ENCODE measurements around the gene SEC22A. TPM values are rescaled to one million over a fixed set of nuclear protein-coding genes. Genes with fewer than 3 reads are reported as not detected.

The SEC22A gene
- total and polyA plus RNA-seq, 2 of the 8 experiments (the other 6 are each of a cell fraction or from before 2014, with no cell fraction given): 10.6 to 17.1 TPM

DNA sequence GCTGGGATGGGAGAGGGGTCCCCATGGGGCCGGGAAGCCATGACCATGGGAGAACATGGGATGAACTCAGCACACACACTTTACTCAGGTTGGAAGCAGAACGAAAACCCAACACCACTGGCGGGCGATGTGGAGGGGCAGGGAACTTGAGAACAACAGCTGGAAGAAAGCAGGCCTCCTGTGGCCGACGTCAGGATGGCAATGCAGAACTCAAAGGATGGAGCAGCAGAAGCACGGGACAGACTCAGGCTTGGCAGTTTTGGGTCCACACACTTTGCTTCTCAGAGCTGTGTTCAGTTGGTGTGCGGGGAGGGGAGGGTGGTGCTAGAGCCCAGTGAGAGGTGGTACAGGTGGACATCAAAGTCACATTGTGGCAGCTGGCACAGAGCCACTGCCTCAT lies 80.7 kb downstream of the SEC22A start:
- no peak overlapping the region for H3K18ac ChIP-seq (ENCODE audit: extremely low read depth, low read length)
- peaks cover 4 to 22% of the 10 kb centered on the region in 2 experiments for H4K20me1 ChIP-seq (replicated peaks in 1 of 2; ENCODE audit: control insufficient read depth in 1 of 2, insufficient read depth in 2 of 2, low read length in 2 of 2)
- H2BK15ac ChIP-seq (ENCODE audit: low read length): no peak overlapping the region
- no peak overlapping the region for H4K91ac ChIP-seq (replicated peaks; ENCODE audit: insufficient read length, low read length)
- no peak overlapping the region for H3K9ac ChIP-seq (replicated peaks in 1 of 4; ENCODE audit: extremely low read depth in 1 of 4, low read depth in 3 of 4, low read length in 3 of 4)
- H3K79me1 ChIP-seq (ENCODE audit: low read depth, low read length): no peaks in the 10 kb centered on the region
- H3K56ac ChIP-seq (replicated peaks; ENCODE audit: insufficient read length, low read depth, low read length): no peak overlapping the region
- H3K23ac ChIP-seq (ENCODE audit: insufficient read length): no peak overlapping the region
- H3K4me2 ChIP-seq (ENCODE audit: insufficient read depth in 1 of 2, low read depth in 2 of 2, low read length in 2 of 2): no peak overlapping the region
- H3K27ac ChIP-seq (ENCODE audit: low read depth, low read length): no peak overlapping the region
- no peak overlapping the region for H3K4me3 ChIP-seq (ENCODE audit: extremely low read depth in 1 of 4, insufficient read depth in 2 of 4, low read depth in 3 of 4, low read length in 4 of 4)
- peaks cover 2 to 24% (median 11%) of the 10 kb centered on the region in 4 experiments; a peak in 5 of 8 replicates for H3K36me3 ChIP-seq (ENCODE audit: control insufficient read depth in 2 of 4, insufficient read depth in 4 of 4, low read length in 3 of 4)
- H2BK5ac ChIP-seq (ENCODE audit: low read depth, low read length): no peak overlapping the region
- H4K8ac ChIP-seq (ENCODE audit: extremely low read depth, insufficient read depth, low read length): no peak overlapping the region
- H2AK5ac ChIP-seq (ENCODE audit: low read depth, low read length): no peak overlapping the region
- ChIA-PET CTCF (ENCODE audit: partially characterized antibody) (interaction anchor here (0.6 to 4.0 kb wide), 17 partner anchors 8 to 264 kb away, joined by 3 to 15 read pairs (median 4); no protein-coding TSS in a partner anchor), POLR2A (ENCODE audit: partially characterized antibody) (interaction anchor here (0.6 to 2.8 kb wide), 4 partner anchors 10 to 84 kb away, joined by 3 to 11 read pairs (median 6); no protein-coding TSS in a partner anchor)
- H2BK12ac ChIP-seq (ENCODE audit: low read depth, low read length): no peak overlapping the region
- H2BK20ac ChIP-seq (ENCODE audit: low read length): no peak overlapping the region
- no peaks in the 10 kb centered on the region for H3K9me3 ChIP-seq (ENCODE audit: insufficient read depth in 2 of 2, low read depth in 1 of 2, low read length in 1 of 2)
- TF ChIP-seq JUN (IDR thresholded peaks at IDR 0.05; ENCODE audit: low read depth, low read length): no peak
- TF ChIP-seq RAD21 (IDR thresholded peaks at IDR 0.05 in 1 of 2, conservative IDR thresholded peaks at IDR 0.05 in 1 of 2; ENCODE audit: low read depth in 2 of 2, low read length in 2 of 2): peak; percentile 22 to 30; a peak in 2 of 4 replicates
- TF ChIP-seq, protein P1, sequence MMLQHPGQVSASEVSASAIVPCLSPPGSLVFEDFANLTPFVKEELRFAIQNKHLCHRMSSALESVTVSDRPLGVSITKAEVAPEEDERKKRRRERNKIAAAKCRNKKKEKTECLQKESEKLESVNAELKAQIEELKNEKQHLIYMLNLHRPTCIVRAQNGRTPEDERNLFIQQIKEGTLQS (IDR thresholded peaks at IDR 0.05; ENCODE audit: insufficient read depth, low read depth, low read length): no peak
- TF ChIP-seq, protein P2, sequence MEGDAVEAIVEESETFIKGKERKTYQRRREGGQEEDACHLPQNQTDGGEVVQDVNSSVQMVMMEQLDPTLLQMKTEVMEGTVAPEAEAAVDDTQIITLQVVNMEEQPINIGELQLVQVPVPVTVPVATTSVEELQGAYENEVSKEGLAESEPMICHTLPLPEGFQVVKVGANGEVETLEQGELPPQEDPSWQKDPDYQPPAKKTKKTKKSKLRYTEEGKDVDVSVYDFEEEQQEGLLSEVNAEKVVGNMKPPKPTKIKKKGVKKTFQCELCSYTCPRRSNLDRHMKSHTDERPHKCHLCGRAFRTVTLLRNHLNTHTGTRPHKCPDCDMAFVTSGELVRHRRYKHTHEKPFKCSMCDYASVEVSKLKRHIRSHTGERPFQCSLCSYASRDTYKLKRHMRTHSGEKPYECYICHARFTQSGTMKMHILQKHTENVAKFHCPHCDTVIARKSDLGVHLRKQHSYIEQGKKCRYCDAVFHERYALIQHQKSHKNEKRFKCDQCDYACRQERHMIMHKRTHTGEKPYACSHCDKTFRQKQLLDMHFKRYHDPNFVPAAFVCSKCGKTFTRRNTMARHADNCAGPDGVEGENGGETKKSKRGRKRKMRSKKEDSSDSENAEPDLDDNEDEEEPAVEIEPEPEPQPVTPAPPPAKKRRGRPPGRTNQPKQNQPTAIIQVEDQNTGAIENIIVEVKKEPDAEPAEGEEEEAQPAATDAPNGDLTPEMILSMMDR (IDR thresholded peaks at IDR 0.05; ENCODE audit: control extremely low read depth in 1 of 3, insufficient read depth in 1 of 3, low read depth in 1 of 3, low read length in 3 of 3): peak in 2 of 3 experiments; percentile 39 to 45; a peak in 3 of 4 replicates
- TF ChIP-seq EGR1 (IDR thresholded peaks at IDR 0.05; ENCODE audit: borderline replicate concordance, low read depth, low read length): no peak
- H3K79me2 ChIP-seq (ENCODE audit: control insufficient read depth in 1 of 2, insufficient read depth in 2 of 2, low read length in 2 of 2): no peaks in the 10 kb centered on the region
- no peak overlapping the region for H4K5ac ChIP-seq (ENCODE audit: insufficient read length, low read depth, low read length)
- no peak overlapping the region for H2AFZ ChIP-seq (ENCODE audit: low read length)
- FAIRE-seq (no peak), DNase-seq (ENCODE audit: low read depth in 1 of 2, low spot score in 2 of 2) (peak in 1 of 2 experiments; percentile 48)
- no peak overlapping the region for H2BK120ac ChIP-seq (replicated peaks; ENCODE audit: low read depth, low read length)
- WGBS, 2 experiments (ENCODE audit: extremely low coverage in 1 of 2, insufficient coverage in 1 of 2, insufficient read length in 1 of 2, insufficient replicate concordance in 2 of 2, low coverage in 1 of 2, low lambda C conversion rate in 2 of 2, missing lambda C conversion rate in 1 of 2): 86% methylated on average over 8 of the region's 8 CpGs; no CpG with 5 or more reads in 1 of the 2 experiments
- H3K14ac ChIP-seq (ENCODE audit: insufficient read length): no peak overlapping the region
- H3K27me3 ChIP-seq (replicated peaks in 1 of 4; ENCODE audit: control insufficient read depth in 3 of 4, extremely low read depth in 1 of 4, insufficient read depth in 3 of 4, low read length in 3 of 4): no peaks in the 10 kb centered on the region
- no peak overlapping the region for H3K4ac ChIP-seq (replicated peaks; ENCODE audit: insufficient read length, low read depth, low read length)
- H3K4me1 ChIP-seq (replicated peaks in 1 of 4; ENCODE audit: control insufficient read depth in 3 of 4, insufficient read depth in 4 of 4, low read length in 3 of 4): peaks cover 0 to 10% (median 3%) of the 10 kb centered on the region in 4 experiments; a peak in 5 of 7 replicates
- no peaks in the 10 kb centered on the region for H3K23me2 ChIP-seq (ENCODE audit: low read depth, low read length)
